AG09319 (cell line): ENCODE data around the gene PXMP2.
"Not testable (repeated sequence)": the region's sequence is repeated elsewhere in the genome, so short reads cannot be mapped to it uniquely, and the experiment has no call there.

Source experiments
- DNase-seq: peaks from one replicate; pipeline ENCODE4 v3.0.0-alpha.2; 2010; ENCODE audit warnings: low read depth; ENCODE audit errors: extremely low read depth
- TF ChIP-seq, protein P1 (sequence below): IDR thresholded peaks from 2 replicates; pipeline ENCODE4 v1.5.1; 2011; ENCODE audit warnings: low read depth, mild to moderate bottlenecking, inconsistent platforms, low read length, moderate library complexity

The PXMP2 gene

DNA sequence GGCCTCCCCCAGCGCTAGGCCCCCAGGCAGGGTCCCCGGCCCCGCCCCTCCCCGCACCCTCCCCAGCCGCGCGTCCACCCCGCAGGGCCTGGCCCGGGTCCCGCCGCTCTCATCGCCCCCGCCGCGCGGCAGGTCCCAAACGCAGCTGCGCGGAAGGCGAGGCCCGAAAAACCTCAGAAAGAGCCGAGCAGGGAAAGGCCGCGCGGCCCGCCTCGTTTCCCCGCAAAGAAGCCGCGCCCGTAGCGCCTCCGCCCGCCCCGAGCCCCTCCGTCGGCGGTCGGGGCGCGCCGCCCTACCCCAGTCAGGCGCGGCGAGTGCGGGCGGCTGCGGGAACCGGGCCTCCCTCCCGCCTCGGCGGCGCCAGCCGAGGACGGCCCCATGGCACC, 569 bp upstream of the PXMP2 start:
- TF ChIP-seq, protein P1, sequence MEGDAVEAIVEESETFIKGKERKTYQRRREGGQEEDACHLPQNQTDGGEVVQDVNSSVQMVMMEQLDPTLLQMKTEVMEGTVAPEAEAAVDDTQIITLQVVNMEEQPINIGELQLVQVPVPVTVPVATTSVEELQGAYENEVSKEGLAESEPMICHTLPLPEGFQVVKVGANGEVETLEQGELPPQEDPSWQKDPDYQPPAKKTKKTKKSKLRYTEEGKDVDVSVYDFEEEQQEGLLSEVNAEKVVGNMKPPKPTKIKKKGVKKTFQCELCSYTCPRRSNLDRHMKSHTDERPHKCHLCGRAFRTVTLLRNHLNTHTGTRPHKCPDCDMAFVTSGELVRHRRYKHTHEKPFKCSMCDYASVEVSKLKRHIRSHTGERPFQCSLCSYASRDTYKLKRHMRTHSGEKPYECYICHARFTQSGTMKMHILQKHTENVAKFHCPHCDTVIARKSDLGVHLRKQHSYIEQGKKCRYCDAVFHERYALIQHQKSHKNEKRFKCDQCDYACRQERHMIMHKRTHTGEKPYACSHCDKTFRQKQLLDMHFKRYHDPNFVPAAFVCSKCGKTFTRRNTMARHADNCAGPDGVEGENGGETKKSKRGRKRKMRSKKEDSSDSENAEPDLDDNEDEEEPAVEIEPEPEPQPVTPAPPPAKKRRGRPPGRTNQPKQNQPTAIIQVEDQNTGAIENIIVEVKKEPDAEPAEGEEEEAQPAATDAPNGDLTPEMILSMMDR: no peak

GRCh38 chr12:132689227-132689626, 1.8 kb downstream of the PXMP2 start:
- TF ChIP-seq, protein P1: no peak
- no peak for DNase-seq

More for the DNA sequence above, 569 bp upstream of the PXMP2 start:
- DNase-seq: no peak

DNA sequence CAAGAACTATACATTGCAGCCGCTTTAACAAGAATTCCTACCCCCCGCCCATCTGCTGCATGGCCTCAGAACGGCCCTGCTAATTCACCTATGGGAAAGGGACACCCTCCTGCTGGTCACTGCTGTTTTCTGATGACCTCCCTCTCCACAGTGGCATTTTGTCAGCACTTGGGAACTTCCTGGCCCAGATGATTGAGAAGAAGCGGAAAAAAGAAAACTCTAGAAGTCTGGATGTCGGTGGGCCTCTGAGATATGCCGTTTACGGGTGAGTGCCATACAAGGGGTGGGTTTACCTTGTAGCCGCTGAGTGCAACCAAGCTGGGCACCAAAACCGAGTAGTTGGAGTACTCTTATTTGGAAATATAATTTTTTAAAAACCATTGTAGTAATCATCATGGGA, 2.7 kb downstream of the PXMP2 start:
- DNase-seq: no peak
- TF ChIP-seq, protein P1: no peak

DNA sequence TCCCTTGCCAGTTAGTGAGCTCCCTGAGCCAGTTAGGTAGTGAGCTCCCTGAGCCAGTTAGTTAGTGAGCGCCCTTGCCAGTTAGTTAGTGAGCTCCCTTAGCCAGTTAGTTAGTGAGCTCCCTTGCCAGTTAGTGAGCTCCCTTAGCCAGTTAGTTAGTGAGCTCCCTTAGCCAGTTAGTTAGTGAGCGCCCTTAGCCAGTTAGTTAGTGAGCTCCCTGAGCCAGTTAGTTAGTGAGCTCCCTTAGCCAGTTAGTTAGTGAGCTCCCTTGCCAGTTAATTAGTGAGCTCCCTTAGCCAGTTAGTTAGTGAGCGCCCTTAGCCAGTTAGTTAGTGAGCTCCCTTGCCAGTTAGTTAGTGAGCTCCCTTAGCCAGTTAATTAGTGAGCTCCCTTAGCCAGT, 4.6 kb downstream of the PXMP2 start:
- DNase-seq: not testable (repeated sequence)

DNA sequence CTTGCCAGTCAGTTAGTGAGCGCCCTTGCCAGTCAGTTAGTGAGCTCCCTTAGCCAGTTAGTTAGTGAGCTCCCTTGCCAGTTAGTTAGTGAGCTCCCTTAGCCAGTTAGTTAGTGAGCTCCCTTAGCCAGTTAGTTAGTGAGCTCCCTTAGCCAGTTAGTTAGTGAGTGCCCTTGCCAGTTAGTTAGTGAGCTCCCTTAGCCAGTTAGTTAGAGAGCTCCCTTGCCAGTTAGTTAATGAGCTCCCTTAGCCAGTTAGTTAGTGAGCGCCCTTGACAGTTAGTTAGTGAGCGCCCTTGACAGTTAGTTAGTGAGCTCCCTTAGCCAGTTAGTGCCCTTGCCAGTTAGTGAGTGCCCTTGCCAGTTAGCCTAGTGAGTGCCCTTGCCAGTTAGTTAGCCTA, 7.5 kb downstream of the PXMP2 start:
- not testable (repeated sequence) for DNase-seq

DNA sequence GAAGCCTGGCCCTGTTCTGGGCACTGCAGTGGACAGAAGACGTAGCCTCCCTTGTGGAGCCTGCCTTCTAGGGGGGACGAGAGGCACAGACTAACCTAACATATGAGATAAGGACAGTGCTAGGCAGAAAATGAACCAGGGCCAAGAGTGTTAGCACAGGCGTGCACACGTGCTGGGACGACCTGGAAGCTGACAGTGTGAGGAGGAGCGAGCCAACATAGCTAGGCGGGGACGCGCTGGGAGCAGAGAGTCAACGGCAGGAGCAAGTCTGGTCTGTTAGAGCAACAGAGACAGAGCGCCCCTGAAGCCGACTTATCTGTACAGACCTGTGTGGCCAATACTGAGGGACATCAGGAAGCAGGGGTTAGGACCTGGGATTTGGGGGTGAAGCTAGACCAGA, 8.0 kb downstream of the PXMP2 start:
- TF ChIP-seq, protein P1: no peak

DNA sequence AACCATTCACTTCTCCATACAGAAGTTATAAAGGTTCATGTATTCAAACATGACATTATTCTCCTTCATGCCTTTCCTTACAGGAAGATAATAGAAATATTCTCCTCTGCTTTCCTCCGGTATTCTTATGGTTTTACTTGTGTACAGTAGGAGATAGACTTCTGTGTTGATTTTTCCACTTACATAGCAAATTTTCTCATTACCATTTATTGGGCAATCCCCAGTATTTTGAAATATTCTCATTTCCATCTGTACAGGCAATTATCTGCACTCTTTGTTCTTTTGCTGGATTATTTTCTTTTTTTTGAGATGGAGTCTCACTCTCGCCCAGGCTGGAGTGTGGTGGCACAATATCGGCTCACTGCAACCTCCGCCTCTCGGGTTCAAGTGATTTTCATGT, 11.0 kb downstream of the PXMP2 start:
- TF ChIP-seq, protein P1: no peak

More for the DNA sequence above, 8.0 kb downstream of the PXMP2 start:
- no peak for DNase-seq

DNA sequence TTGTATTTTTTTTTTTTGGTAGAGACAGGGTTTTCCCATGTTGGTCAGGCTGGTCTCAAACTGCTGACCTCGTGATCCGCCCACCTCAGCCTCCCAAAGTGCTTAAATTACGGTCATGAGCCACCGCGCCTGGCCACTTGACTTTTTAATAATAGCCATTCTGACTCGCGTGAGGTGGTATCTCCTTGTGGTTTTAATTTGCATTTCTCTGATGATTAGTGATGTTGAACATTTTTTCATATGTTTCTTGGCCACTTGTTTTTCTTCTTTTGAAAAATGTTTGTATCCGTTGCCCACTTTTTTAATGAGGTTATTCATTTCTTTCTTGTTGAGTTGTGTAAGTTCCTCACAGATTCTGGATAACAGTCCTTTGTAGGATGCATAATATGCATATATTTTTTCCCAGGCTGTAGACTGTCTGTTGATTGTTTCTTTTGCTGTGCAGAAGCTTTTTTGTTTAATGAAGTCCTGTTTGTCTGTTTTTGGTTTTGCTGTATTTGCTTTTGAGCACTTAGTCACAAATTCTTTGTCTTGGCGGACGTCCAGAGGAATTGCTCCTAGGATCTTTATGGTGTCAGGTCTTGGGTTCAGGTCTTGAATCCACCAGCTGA, 12.9 kb downstream of the PXMP2 start:
- TF ChIP-seq, protein P1: no peak
- DNase-seq: no peak

More for the DNA sequence above, 11.0 kb downstream of the PXMP2 start:
- DNase-seq: no peak
